Keratinocyte (primary cell): ENCODE results near the gene HTRA3. TPM values are rescaled to one million over a fixed set of nuclear protein-coding genes. Genes with fewer than 3 reads are reported as not detected.

Experiments
- DNase-seq: peaks from one replicate; pipeline ENCODE4 v3.0.0-alpha.2; 2011; ENCODE audit warnings: low read depth, missing footprints, low spot score
- FAIRE-seq: peaks from 2 replicates; lab custom pipeline; 2011; peaks lifted over from hg19 to GRCh38; lab: Jason Lieb, UNC
- H2AFZ ChIP-seq: 2 replicates; pipeline ENCODE4 v1.6.0; 2012; ENCODE audit warnings: low read length, control low read depth, inconsistent platforms; ENCODE audit not compliant: control insufficient read depth
- H3K27ac ChIP-seq: 2 replicates; pipeline ENCODE4 v1.5.1; 2011; ENCODE audit warnings: low read length; ENCODE audit not compliant: control insufficient read depth, insufficient read depth
- H3K27me3 ChIP-seq: 3 replicates; pipeline ENCODE4 v1.6.0; 2011; ENCODE audit warnings: low read length; ENCODE audit not compliant: control insufficient read depth, insufficient read depth; ENCODE audit errors: extremely low read depth
- H3K36me3 ChIP-seq, 2 experiments: 2 replicates in 1 of 2; 3 replicates in 1 of 2; pipeline ENCODE4 v1.5.1; 2011; ENCODE audit warnings: low read length in 2 of 2, mild to moderate bottlenecking in 1 of 2; ENCODE audit not compliant: control insufficient read depth in 2 of 2, insufficient read depth in 2 of 2; ENCODE audit errors: extremely low read depth in 1 of 2
- H3K4me1 ChIP-seq: 3 replicates; pipeline ENCODE4 v1.5.1; 2011; ENCODE audit warnings: low read length; ENCODE audit not compliant: control insufficient read depth, insufficient read depth; ENCODE audit errors: extremely low read depth
- H3K4me2 ChIP-seq: 3 replicates; pipeline ENCODE4 v1.6.0; 2011; ENCODE audit warnings: low read depth, low read length; ENCODE audit not compliant: control insufficient read depth, insufficient read depth; ENCODE audit errors: extremely low read depth
- H3K4me3 ChIP-seq, 3 experiments: fragments of 200-600 bp in 1 of 3; sonication (generic) in 1 of 3; 2 replicates in 2 of 3; 3 replicates in 1 of 3; pipeline ENCODE4 v1.5.1; 2011 to 2016; ENCODE audit warnings: low read length in 3 of 3, mild to moderate bottlenecking in 3 of 3, control low read depth in 2 of 3, inconsistent platforms in 1 of 3, low read depth in 1 of 3, mixed read lengths in 1 of 3, mixed run types in 1 of 3, moderate library complexity in 1 of 3; ENCODE audit not compliant: control insufficient read depth in 2 of 3, insufficient read depth in 2 of 3; ENCODE audit errors: extremely low read depth in 1 of 3
- H3K79me2 ChIP-seq: 2 replicates; pipeline ENCODE4 v1.6.0; 2012; ENCODE audit warnings: low read length; ENCODE audit not compliant: control insufficient read depth, insufficient read depth
- H3K9ac ChIP-seq: 3 replicates; pipeline ENCODE4 v1.6.0; 2011; ENCODE audit warnings: low read length; ENCODE audit not compliant: control insufficient read depth, insufficient read depth; ENCODE audit errors: extremely low read depth
- H3K9me1 ChIP-seq: 3 replicates; pipeline ENCODE4 v1.6.0; 2011; ENCODE audit warnings: low read length; ENCODE audit not compliant: control insufficient read depth, insufficient read depth; ENCODE audit errors: extremely low read depth
- H3K9me3 ChIP-seq: 2 replicates; pipeline ENCODE4 v1.5.1; 2012; ENCODE audit warnings: low read depth, low read length; ENCODE audit not compliant: control insufficient read depth
- H4K20me1 ChIP-seq: 3 replicates; pipeline ENCODE4 v1.6.0; 2011; ENCODE audit warnings: low read length; ENCODE audit not compliant: control insufficient read depth, insufficient read depth; ENCODE audit errors: extremely low read depth
- CTCF ChIP-seq, 3 experiments: IDR thresholded peaks in 1 of 3; conservative IDR thresholded peaks in 1 of 3; optimal IDR thresholded peaks in 1 of 3; 2 replicates in 2 of 3; 3 replicates in 1 of 3; pipeline versions ENCODE3 to v1.5.1; 2011; ENCODE audit warnings: low read length in 3 of 3, mild to moderate bottlenecking in 3 of 3, moderate library complexity in 2 of 3, control low read depth in 1 of 3, inconsistent platforms in 1 of 3; ENCODE audit not compliant: insufficient read depth in 2 of 3; ENCODE audit errors: extremely low read depth in 1 of 3
- EZH2 ChIP-seq: IDR thresholded peaks from one replicate; pipeline ENCODE4 v1.6.1; 2012; ENCODE audit warnings: inconsistent platforms, mild to moderate bottlenecking, low read length, moderate library complexity
- dilution Hi-C: fragments of 300-500 bp; cut with MboI; formaldehyde crosslinking; loops from one replicate; pipeline ENCODE4 v1.7.0; 2020; ENCODE audit warnings: low sequenced_read_pairs; ENCODE audit not compliant: extremely low pct_ligation_motif_present
- polyA plus RNA-seq, 5 experiments: library from polyadenylated mRNA; depleted of rRNA in 3 of 5; stranded (reverse) in 3 of 5; stranded (forward) in 1 of 5; unstranded in 1 of 5; fragments of >200 nt; gene quantifications; 1 replicate in 1 of 5; 2 replicates in 3 of 5; 3 replicates in 1 of 5; pipeline versions ENCODE4 v1.2.1 to v1.2.3, GENCODE V29; 2011 to 2012; ENCODE audit warnings: missing spikeins in 2 of 5, low read depth in 1 of 5, low replicate concordance in 1 of 5

The HTRA3 gene
- polyA plus RNA-seq, 1 donor (not counting 4 experiments of a cell fraction or from before 2014, with no cell fraction given), result not detected

GRCh38 chr4:8273450-8273849 lies 3.9 kb downstream of the HTRA3 start:
- H3K27me3 ChIP-seq, result peaks cover 42% of the 10 kb centered on the region
- no peaks in the 10 kb centered on the region for H3K36me3 ChIP-seq
- no peak for DNase-seq
- H3K9ac ChIP-seq, result no peak overlapping the region
- no peak overlapping the region for H3K4me3 ChIP-seq
- no peaks in the 10 kb centered on the region for H3K9me3 ChIP-seq
- FAIRE-seq, result no peak
- H3K4me1 ChIP-seq, result peaks cover 10% of the 10 kb centered on the region
- no peaks in the 10 kb centered on the region for H3K9me1 ChIP-seq
- dilution Hi-C loops, result loop anchor here (25.0 kb wide), 1 partner anchor 139 kb away; no protein-coding TSS in a partner anchor
- no peak overlapping the region for H3K27ac ChIP-seq
- H4K20me1 ChIP-seq, result no peaks in the 10 kb centered on the region
- no peak overlapping the region for H3K4me2 ChIP-seq
- no peak overlapping the region for H2AFZ ChIP-seq
- H3K79me2 ChIP-seq, result no peaks in the 10 kb centered on the region
- TF ChIP-seq EZH2 (no peak), CTCF (optimal IDR thresholded peaks at IDR 0.05 in 1 of 3, IDR thresholded peaks at IDR 0.05 in 1 of 3, conservative IDR thresholded peaks at IDR 0.05 in 1 of 3; ENCODE audit: extremely low read depth in 1 of 3, insufficient read depth in 2 of 3, low read length in 3 of 3) (no peak)

- H3K4me3 ChIP-seq, result no peak overlapping the region
- H3K36me3 ChIP-seq, result no peaks in the 10 kb centered on the region
- no peak overlapping the region for H3K9ac ChIP-seq
- DNase-seq, result no peak
- no peaks in the 10 kb centered on the region for H3K9me3 ChIP-seq
- H3K79me2 ChIP-seq, result no peaks in the 10 kb centered on the region
- no peak overlapping the region for H2AFZ ChIP-seq
- dilution Hi-C loops, result loop anchor here (25.0 kb wide), 1 partner anchor 138 kb away; no protein-coding TSS in a partner anchor
- peaks cover 36% of the 10 kb centered on the region for H3K27me3 ChIP-seq
- no peak for FAIRE-seq
- no peaks in the 10 kb centered on the region for H4K20me1 ChIP-seq
- TF ChIP-seq EZH2, result no peak
- no peak for TF ChIP-seq CTCF (optimal IDR thresholded peaks at IDR 0.05 in 1 of 3, IDR thresholded peaks at IDR 0.05 in 1 of 3, conservative IDR thresholded peaks at IDR 0.05 in 1 of 3; ENCODE audit: extremely low read depth in 1 of 3, insufficient read depth in 2 of 3, low read length in 3 of 3)
- peaks cover 13% of the 10 kb centered on the region for H3K4me1 ChIP-seq
- H3K27ac ChIP-seq, result no peak overlapping the region
- no peaks in the 10 kb centered on the region for H3K9me1 ChIP-seq
- H3K4me2 ChIP-seq, result no peak overlapping the region
Observed at GRCh38 chr4:8274066-8274652, 4.6 kb downstream of the HTRA3 start.
